OCI-LY1 (cell line): ENCODE measurements around the gene MACF1.
A peak's percentile ranks its signal among the peaks of the same experiment; 100 is the strongest.

Experiments used
- H2AFZ ChIP-seq: fragments of 200-600 bp; sonication (generic), shearing (Covaris generic); 2 replicates; pipeline ENCODE4 v1.6.0; 2014; ENCODE audit warnings: antibody characterized with exemption, mild to moderate bottlenecking, low read length
- H3F3A ChIP-seq: fragments of 200-600 bp; sonication (generic), shearing (Covaris generic); 2 replicates; pipeline ENCODE4 v1.6.0; 2014; ENCODE audit warnings: mild to moderate bottlenecking, antibody characterized with exemption, low read length, moderate library complexity; ENCODE audit not compliant: insufficient read depth
- H3K27ac ChIP-seq: fragments of 200-600 bp; sonication (generic); 2 replicates; pipeline ENCODE4 v1.5.1; 2014; ENCODE audit warnings: low read length, mixed run types, mild to moderate bottlenecking, low read depth; ENCODE audit not compliant: poor library complexity, severe bottlenecking
- H3K27me3 ChIP-seq: fragments of 200-600 bp; sonication (generic); 2 replicates; pipeline ENCODE4 v1.6.0; 2014; ENCODE audit warnings: antibody characterized with exemption, mild to moderate bottlenecking, low read length, moderate library complexity; ENCODE audit not compliant: insufficient read depth
- H3K36me3 ChIP-seq: fragments of 200-600 bp; sonication (generic); 2 replicates; pipeline ENCODE4 v1.6.1; 2014; ENCODE audit warnings: mild to moderate bottlenecking, antibody characterized with exemption, low read length, moderate library complexity, mixed read lengths; ENCODE audit not compliant: insufficient read depth
- H3K4me1 ChIP-seq: fragments of 200-600 bp; sonication (generic); 2 replicates; pipeline ENCODE4 v1.5.1; 2014; ENCODE audit warnings: mild to moderate bottlenecking, low read length, moderate library complexity; ENCODE audit not compliant: insufficient read depth, severe bottlenecking
- H3K4me2 ChIP-seq: fragments of 200-600 bp; sonication (generic), shearing (Covaris generic); 2 replicates; pipeline ENCODE4 v1.6.1; 2014; ENCODE audit warnings: low read length
- H3K4me3 ChIP-seq: fragments of 200-600 bp; sonication (generic); 2 replicates; pipeline ENCODE4 v1.5.1; 2014; ENCODE audit warnings: low read length, low read depth, mild to moderate bottlenecking, mixed read lengths; ENCODE audit not compliant: poor library complexity, severe bottlenecking
- H3K79me2 ChIP-seq: fragments of 200-600 bp; shearing (Covaris generic); 2 replicates; pipeline ENCODE4 v1.6.1; 2016; ENCODE audit warnings: mixed run types, low read length, mixed read lengths; ENCODE audit not compliant: insufficient read depth
- H3K9ac ChIP-seq: fragments of 200-600 bp; sonication (generic), shearing (Covaris generic); 2 replicates; pipeline ENCODE4 v1.6.1; 2014; ENCODE audit warnings: mild to moderate bottlenecking, low read length, mixed read lengths
- H3K9me2 ChIP-seq: fragments of 200-600 bp; sonication (generic), shearing (Covaris generic); 2 replicates; pipeline ENCODE4 v1.6.1; 2014; ENCODE audit warnings: low read depth, mild to moderate bottlenecking, low read length, mixed read lengths
- H3K9me3 ChIP-seq: fragments of 200-600 bp; shearing (Covaris generic); 2 replicates; pipeline ENCODE4 v1.6.1; 2014; ENCODE audit warnings: low read length, mixed read lengths
- H4K20me1 ChIP-seq: fragments of 200-600 bp; sonication (generic), shearing (Covaris generic); 2 replicates; pipeline ENCODE4 v1.6.0; 2016; ENCODE audit warnings: mild to moderate bottlenecking, low read length; ENCODE audit not compliant: insufficient read depth
- CTCF ChIP-seq: fragments of 200-600 bp; sonication (generic), shearing (Covaris generic); IDR thresholded peaks from 2 replicates; pipeline ENCODE4 v1.5.1; 2017; ENCODE audit warnings: mild to moderate bottlenecking, antibody characterized with exemption, low read length, moderate library complexity, mixed read lengths
- EZH2 ChIP-seq: fragments of 200-600 bp; sonication (generic), shearing (Covaris generic); IDR thresholded peaks from 2 replicates; pipeline ENCODE4 v1.8.0; 2017; ENCODE audit warnings: borderline replicate concordance, mixed run types, mild to moderate bottlenecking, antibody characterized with exemption, low read length, moderate library complexity, mixed read lengths

MACF1 gene

DNA sequence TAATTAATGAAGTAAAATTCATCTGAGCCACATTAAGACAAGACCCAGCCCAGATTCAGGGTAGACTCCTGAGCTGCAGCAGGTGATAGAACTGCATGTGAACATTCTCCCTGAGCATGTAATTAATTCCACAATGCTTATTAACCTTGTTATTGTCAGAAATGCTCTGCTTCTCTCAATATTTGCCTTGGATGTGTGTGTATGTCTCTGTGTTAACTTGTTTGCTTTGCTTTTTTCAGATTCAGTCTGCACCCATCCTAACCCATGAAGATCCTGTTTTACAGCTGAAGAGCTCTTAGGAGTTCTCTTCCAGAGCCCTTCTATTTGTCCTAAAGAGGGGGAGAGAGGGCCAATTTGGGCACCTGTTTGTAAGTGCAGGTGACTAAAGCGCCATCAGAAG lies 143.8 kb downstream of the MACF1 start:
- no peak for TF ChIP-seq EZH2
- no peak for TF ChIP-seq CTCF

DNA sequence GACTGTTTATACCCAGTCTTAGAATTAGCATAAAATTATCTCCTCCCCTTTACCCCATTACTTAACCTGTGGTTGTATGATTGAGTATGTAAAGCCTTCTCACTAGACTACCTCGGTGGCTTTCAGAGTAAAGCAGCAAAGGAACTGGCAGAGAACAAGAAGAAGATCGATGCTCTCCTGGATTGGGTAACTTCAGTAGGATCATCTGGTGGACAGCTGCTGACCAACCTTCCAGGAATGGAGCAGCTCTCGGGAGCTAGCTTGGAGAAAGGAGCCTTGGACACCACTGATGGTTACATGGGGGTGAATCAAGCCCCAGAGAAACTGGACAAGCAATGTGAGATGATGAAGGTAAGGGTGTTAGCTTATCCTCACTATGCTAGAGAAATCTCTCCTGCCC lies 148.4 kb downstream of the MACF1 start:
- TF ChIP-seq EZH2 (no peak), CTCF (no peak)
- no peak overlapping the region for H3K4me2 ChIP-seq
- no peak overlapping the region for H3K9ac ChIP-seq
- no peaks in the 10 kb centered on the region for H3F3A ChIP-seq
- H3K4me3 ChIP-seq: no peak overlapping the region
- H3K79me2 ChIP-seq: no peaks in the 10 kb centered on the region
- H3K36me3 ChIP-seq: peaks cover 82% of the 10 kb centered on the region
- no peaks in the 10 kb centered on the region for H3K9me3 ChIP-seq
- no peaks in the 10 kb centered on the region for H3K4me1 ChIP-seq
- H3K27ac ChIP-seq: no peak overlapping the region
- no peak overlapping the region for H2AFZ ChIP-seq
- no peaks in the 10 kb centered on the region for H3K9me2 ChIP-seq
- H4K20me1 ChIP-seq: no peaks in the 10 kb centered on the region
- no peaks in the 10 kb centered on the region for H3K27me3 ChIP-seq

More for the DNA sequence above, 143.8 kb downstream of the MACF1 start:
- H2AFZ ChIP-seq: no peak overlapping the region
- H3K4me2 ChIP-seq: no peak overlapping the region
- no peaks in the 10 kb centered on the region for H3F3A ChIP-seq
- no peak overlapping the region for H3K9ac ChIP-seq
- no peaks in the 10 kb centered on the region for H3K4me1 ChIP-seq
- H3K27ac ChIP-seq: no peak overlapping the region
- no peaks in the 10 kb centered on the region for H3K9me2 ChIP-seq
- no peaks in the 10 kb centered on the region for H3K79me2 ChIP-seq
- H3K36me3 ChIP-seq: peaks cover 69% of the 10 kb centered on the region
- H3K27me3 ChIP-seq: no peaks in the 10 kb centered on the region
- H3K9me3 ChIP-seq: no peaks in the 10 kb centered on the region
- no peak overlapping the region for H3K4me3 ChIP-seq
- no peaks in the 10 kb centered on the region for H4K20me1 ChIP-seq

DNA sequence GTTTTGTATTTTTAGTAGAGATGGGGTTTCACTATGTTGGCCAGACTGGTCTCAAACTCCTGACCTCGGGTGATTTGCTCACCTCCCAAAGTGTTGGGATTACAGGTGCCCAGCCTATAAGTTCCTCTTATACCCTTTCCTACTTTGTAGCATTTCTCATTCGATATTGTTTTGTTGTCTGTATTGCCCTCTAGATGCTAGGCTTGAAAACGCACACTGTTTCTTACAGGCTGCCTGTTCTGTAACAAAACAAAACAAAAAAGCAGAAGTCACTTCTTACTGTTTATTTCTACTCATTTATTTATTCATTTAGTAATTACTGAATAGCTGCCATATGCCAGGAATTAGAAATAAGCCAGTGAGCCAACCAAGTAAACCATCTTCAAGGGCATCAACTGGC lies 150.1 kb downstream of the MACF1 start:
- Histone ChIP-seq H2AFZ (no peak overlapping the region), H3K9me3 (no peaks in the 10 kb centered on the region), H3K27ac (no peak overlapping the region), H3K9ac (no peak overlapping the region), H3K4me2 (no peak overlapping the region), H3K4me3 (no peak overlapping the region), H3K27me3 (no peaks in the 10 kb centered on the region), H3K4me1 (no peaks in the 10 kb centered on the region), H3F3A (no peaks in the 10 kb centered on the region), H3K36me3 (peaks cover 82% of the 10 kb centered on the region), H3K79me2 (no peaks in the 10 kb centered on the region), H3K9me2 (no peaks in the 10 kb centered on the region), H4K20me1 (no peaks in the 10 kb centered on the region)
- TF ChIP-seq CTCF (peak; percentile 11; the same call in 1 of the 2 replicates), EZH2 (no peak)
